Osteoblast (primary cell): ENCODE data around the gene CROT. TPM values are rescaled to one million over a fixed set of nuclear protein-coding genes. Genes with fewer than 3 reads are reported as not detected.
A peak's percentile ranks its signal among the peaks of the same experiment; 100 is the strongest.

ENCODE experiments used
- DNase-seq: peaks from one replicate; pipeline ENCODE4 v3.0.0; 2011; ENCODE audit warnings: low spot score, mixed read lengths; ENCODE audit not compliant: insufficient read length; ENCODE audit errors: missing footprints
- H2AFZ ChIP-seq: 2 replicates; pipeline ENCODE4 v1.6.0; 2011; ENCODE audit warnings: mild to moderate bottlenecking, low read length
- H3K27ac ChIP-seq: 2 replicates; pipeline ENCODE4 v1.5.1; 2011; ENCODE audit warnings: mild to moderate bottlenecking, low read depth, low read length, moderate library complexity
- H3K27me3 ChIP-seq: 2 replicates; pipeline ENCODE4 v1.6.0; 2012; ENCODE audit warnings: mild to moderate bottlenecking, control low read depth, inconsistent platforms, low read length, moderate library complexity; ENCODE audit not compliant: insufficient read depth
- H3K36me3 ChIP-seq: 2 replicates; pipeline ENCODE4 v1.5.1; 2011; ENCODE audit warnings: mild to moderate bottlenecking, low read length, control low read depth, moderate library complexity; ENCODE audit not compliant: insufficient read depth
- H3K4me1 ChIP-seq: 2 replicates; pipeline ENCODE4 v1.5.1; 2011; ENCODE audit warnings: mild to moderate bottlenecking, low read length, control low read depth, moderate library complexity; ENCODE audit not compliant: insufficient read depth
- H3K4me2 ChIP-seq: 2 replicates; pipeline ENCODE4 v1.6.0; 2011; ENCODE audit warnings: mild to moderate bottlenecking, low read length; ENCODE audit not compliant: insufficient read depth
- H3K4me3 ChIP-seq: fragments of 200-600 bp; sonication (generic); 3 replicates; pipeline ENCODE4 v1.5.1; 2012; ENCODE audit warnings: mild to moderate bottlenecking, low read length, inconsistent platforms; ENCODE audit not compliant: insufficient read depth
- H3K79me2 ChIP-seq: 2 replicates; pipeline ENCODE4 v1.6.0; 2012; ENCODE audit warnings: mild to moderate bottlenecking, low read length, control low read depth, inconsistent platforms; ENCODE audit not compliant: insufficient read depth
- H3K9me3 ChIP-seq: 2 replicates; pipeline ENCODE4 v1.5.1; 2011; ENCODE audit warnings: low read depth, low read length, control low read depth
- H4K20me1 ChIP-seq: 2 replicates; pipeline ENCODE4 v1.6.0; 2012; ENCODE audit warnings: mild to moderate bottlenecking, low read length, control low read depth; ENCODE audit not compliant: insufficient read depth
- CTCF ChIP-seq: IDR thresholded peaks from 2 replicates; pipeline ENCODE4 v1.5.1; 2011; ENCODE audit warnings: mild to moderate bottlenecking, low read depth, low read length, moderate library complexity; ENCODE audit errors: extremely low read depth
- total RNA-seq: library from RNA; depleted of rRNA; stranded (reverse); fragments of >200 nt; gene quantifications from 2 replicates; pipeline ENCODE4 v1.2.3, GENCODE V29; 2012

Gene CROT
- total RNA-seq, 1 donor: 14.8 TPM

GRCh38 chr7:87359366-87359765 is 13.9 kb downstream of the CROT start:
- Histone ChIP-seq H3K79me2 (no peaks in the 10 kb centered on the region), H3K27ac (no peak overlapping the region), H4K20me1 (no peaks in the 10 kb centered on the region), H3K36me3 (peaks cover 17% of the 10 kb centered on the region), H2AFZ (no peak overlapping the region), H3K4me2 (no peak overlapping the region), H3K4me3 (no peak overlapping the region), H3K4me1 (peaks cover 9% of the 10 kb centered on the region), H3K27me3 (no peaks in the 10 kb centered on the region), H3K9me3 (no peaks in the 10 kb centered on the region)
- no peak for TF ChIP-seq CTCF
- DNase-seq: no peak

- no peaks in the 10 kb centered on the region for H3K9me3 ChIP-seq
- TF ChIP-seq CTCF: no peak
- no peak overlapping the region for H3K4me2 ChIP-seq
- H2AFZ ChIP-seq: no peak overlapping the region
- no peaks in the 10 kb centered on the region for H3K79me2 ChIP-seq
- no peaks in the 10 kb centered on the region for H3K27me3 ChIP-seq
- peaks cover 6% of the 10 kb centered on the region for H3K36me3 ChIP-seq
- peak; percentile 34 for DNase-seq
- H3K4me1 ChIP-seq: peaks cover 9% of the 10 kb centered on the region
- H4K20me1 ChIP-seq: no peaks in the 10 kb centered on the region
- H3K27ac ChIP-seq: no peak overlapping the region
- no peak overlapping the region for H3K4me3 ChIP-seq
Observed at GRCh38 chr7:87361320-87361719, 15.9 kb downstream of the CROT start.

GRCh38 chr7:87363342-87363741 is 17.9 kb downstream of the CROT start:
- H3K27me3 ChIP-seq: no peaks in the 10 kb centered on the region
- H2AFZ ChIP-seq: no peak overlapping the region
- H3K4me1 ChIP-seq: peaks cover 9% of the 10 kb centered on the region
- TF ChIP-seq CTCF: no peak
- H3K4me2 ChIP-seq: no peak overlapping the region
- H3K27ac ChIP-seq: no peak overlapping the region
- H3K79me2 ChIP-seq: no peaks in the 10 kb centered on the region
- no peak for DNase-seq
- no peak overlapping the region for H3K4me3 ChIP-seq
- H3K9me3 ChIP-seq: no peaks in the 10 kb centered on the region
- peaks cover 3% of the 10 kb centered on the region for H3K36me3 ChIP-seq
- H4K20me1 ChIP-seq: no peaks in the 10 kb centered on the region

- Histone ChIP-seq H3K27me3 (no peaks in the 10 kb centered on the region), H3K4me1 (peaks cover 4% of the 10 kb centered on the region), H4K20me1 (no peaks in the 10 kb centered on the region), H3K79me2 (no peaks in the 10 kb centered on the region), H3K9me3 (no peaks in the 10 kb centered on the region), H3K4me3 (no peak overlapping the region), H3K27ac (no peak overlapping the region), H3K36me3 (peaks cover 3% of the 10 kb centered on the region), H2AFZ (no peak overlapping the region), H3K4me2 (no peak overlapping the region)
- TF ChIP-seq CTCF: no peak
- DNase-seq: no peak
Observed at GRCh38 chr7:87364246-87364645, 18.8 kb downstream of the CROT start.
